ENCODE results near the gene SPN. TPM values are rescaled to one million over a fixed set of nuclear protein-coding genes. Genes with fewer than 3 reads are reported as not detected.

SPN gene
- total and polyA plus RNA-seq, 9 of the 15 experiments (the other 6 are each of a cell fraction or from before 2014, with no cell fraction given), result 24.3 to 225 (median 79.4) TPM

DNA sequence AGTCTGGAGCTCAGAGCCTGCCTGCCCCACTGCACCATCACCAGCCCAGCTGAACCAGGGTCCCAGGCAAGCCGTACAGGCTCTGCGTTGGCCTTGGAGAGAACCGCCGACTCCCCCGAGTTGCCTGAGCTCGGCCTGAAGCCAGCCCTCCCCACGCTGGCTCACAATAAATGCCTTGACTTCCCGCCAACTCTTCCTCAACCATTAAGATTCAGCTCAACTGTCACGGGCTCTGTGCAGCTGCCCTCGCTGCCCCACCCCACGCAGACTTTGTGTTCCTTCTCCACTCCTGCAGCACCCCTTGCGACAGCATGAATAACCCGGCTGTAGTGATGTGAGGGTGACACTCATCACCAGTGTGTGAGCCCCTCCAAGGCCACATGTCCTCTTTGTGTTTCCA is 11.1 kb downstream of the SPN start (continued):
- peak; percentile 50 for TF ChIP-seq MGA (IDR thresholded peaks at IDR 0.05)
- TF ChIP-seq RBM25 (IDR thresholded peaks at IDR 0.05; ENCODE audit: low read depth, low read length, severe bottlenecking), result no peak
- TF ChIP-seq ZNF764 (CRISPR knock-in tag; IDR thresholded peaks at IDR 0.05; ENCODE audit: low read depth), result no peak
- no peak for TF ChIP-seq KDM1A (IDR thresholded peaks at IDR 0.05)
- TF ChIP-seq ZNF561 (CRISPR knock-in tag; conservative IDR thresholded peaks at IDR 0.05), result no peak
- no peak for TF ChIP-seq FOXA1 (IDR thresholded peaks at IDR 0.05; ENCODE audit: borderline replicate concordance)
- TF ChIP-seq MEIS2 (IDR thresholded peaks at IDR 0.05; ENCODE audit: partially characterized antibody), result no peak
- 0 out of 2 replicates have a peak, but pooled peaks have one; percentile 12 for TF ChIP-seq MAX (CRISPR knock-in tag; IDR thresholded peaks at IDR 0.05)
- TF ChIP-seq, protein P1, sequence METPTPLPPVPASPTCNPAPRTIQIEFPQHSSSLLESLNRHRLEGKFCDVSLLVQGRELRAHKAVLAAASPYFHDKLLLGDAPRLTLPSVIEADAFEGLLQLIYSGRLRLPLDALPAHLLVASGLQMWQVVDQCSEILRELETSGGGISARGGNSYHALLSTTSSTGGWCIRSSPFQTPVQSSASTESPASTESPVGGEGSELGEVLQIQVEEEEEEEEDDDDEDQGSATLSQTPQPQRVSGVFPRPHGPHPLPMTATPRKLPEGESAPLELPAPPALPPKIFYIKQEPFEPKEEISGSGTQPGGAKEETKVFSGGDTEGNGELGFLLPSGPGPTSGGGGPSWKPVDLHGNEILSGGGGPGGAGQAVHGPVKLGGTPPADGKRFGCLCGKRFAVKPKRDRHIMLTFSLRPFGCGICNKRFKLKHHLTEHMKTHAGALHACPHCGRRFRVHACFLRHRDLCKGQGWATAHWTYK (CRISPR knock-in tag; IDR thresholded peaks at IDR 0.05), result no peak
- 0 out of 2 replicates have a peak, but pooled peaks have one; percentile 2 for TF ChIP-seq CREM (IDR thresholded peaks at IDR 0.05; ENCODE audit: low read depth)
- TF ChIP-seq, protein P2, sequence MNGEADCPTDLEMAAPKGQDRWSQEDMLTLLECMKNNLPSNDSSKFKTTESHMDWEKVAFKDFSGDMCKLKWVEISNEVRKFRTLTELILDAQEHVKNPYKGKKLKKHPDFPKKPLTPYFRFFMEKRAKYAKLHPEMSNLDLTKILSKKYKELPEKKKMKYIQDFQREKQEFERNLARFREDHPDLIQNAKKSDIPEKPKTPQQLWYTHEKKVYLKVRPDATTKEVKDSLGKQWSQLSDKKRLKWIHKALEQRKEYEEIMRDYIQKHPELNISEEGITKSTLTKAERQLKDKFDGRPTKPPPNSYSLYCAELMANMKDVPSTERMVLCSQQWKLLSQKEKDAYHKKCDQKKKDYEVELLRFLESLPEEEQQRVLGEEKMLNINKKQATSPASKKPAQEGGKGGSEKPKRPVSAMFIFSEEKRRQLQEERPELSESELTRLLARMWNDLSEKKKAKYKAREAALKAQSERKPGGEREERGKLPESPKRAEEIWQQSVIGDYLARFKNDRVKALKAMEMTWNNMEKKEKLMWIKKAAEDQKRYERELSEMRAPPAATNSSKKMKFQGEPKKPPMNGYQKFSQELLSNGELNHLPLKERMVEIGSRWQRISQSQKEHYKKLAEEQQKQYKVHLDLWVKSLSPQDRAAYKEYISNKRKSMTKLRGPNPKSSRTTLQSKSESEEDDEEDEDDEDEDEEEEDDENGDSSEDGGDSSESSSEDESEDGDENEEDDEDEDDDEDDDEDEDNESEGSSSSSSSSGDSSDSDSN (IDR thresholded peaks at IDR 0.05; ENCODE audit: borderline replicate concordance in 1 of 2, low read depth in 2 of 2, low read length in 2 of 2), result peak in 1 of 2 experiments; percentile 51; a peak in 1 of 4 replicates
- no peak for TF ChIP-seq ZNF583 (CRISPR knock-in tag; IDR thresholded peaks at IDR 0.05)
- TF ChIP-seq ATF1 (CRISPR knock-in tag; IDR thresholded peaks at IDR 0.05), result no peak
- TF ChIP-seq ATF1 (tag; IDR thresholded peaks at IDR 0.05), result no peak
